Fibroblast of the aortic adventitia (primary cell): ENCODE data around the gene ADM2. TPM values are rescaled to one million over a fixed set of nuclear protein-coding genes. Genes with fewer than 3 reads are reported as not detected.

Experiments used
- DNase-seq: peaks from one replicate; pipeline ENCODE4 v3.0.0-alpha.2; 2010; ENCODE audit warnings: low read depth
- H3K4me3 ChIP-seq: 2 replicates; pipeline ENCODE4 v1.5.1; 2011; ENCODE audit warnings: low read depth, mild to moderate bottlenecking, control low read depth, low read length, moderate library complexity
- total RNA-seq: library from RNA; depleted of rRNA; stranded (reverse); fragments of >200 nt; gene quantifications from 2 replicates; pipeline ENCODE4 v1.2.3, GENCODE V29; 2012; ENCODE audit warnings: low replicate concordance
- TF ChIP-seq, protein P1 (sequence below): IDR thresholded peaks from 2 replicates; pipeline ENCODE4 v1.5.1; 2011; ENCODE audit warnings: mild to moderate bottlenecking, low read length, control low read depth, inconsistent platforms; ENCODE audit not compliant: insufficient read depth

ADM2 gene
- total RNA-seq, 1 donor: 8.0 TPM

DNA sequence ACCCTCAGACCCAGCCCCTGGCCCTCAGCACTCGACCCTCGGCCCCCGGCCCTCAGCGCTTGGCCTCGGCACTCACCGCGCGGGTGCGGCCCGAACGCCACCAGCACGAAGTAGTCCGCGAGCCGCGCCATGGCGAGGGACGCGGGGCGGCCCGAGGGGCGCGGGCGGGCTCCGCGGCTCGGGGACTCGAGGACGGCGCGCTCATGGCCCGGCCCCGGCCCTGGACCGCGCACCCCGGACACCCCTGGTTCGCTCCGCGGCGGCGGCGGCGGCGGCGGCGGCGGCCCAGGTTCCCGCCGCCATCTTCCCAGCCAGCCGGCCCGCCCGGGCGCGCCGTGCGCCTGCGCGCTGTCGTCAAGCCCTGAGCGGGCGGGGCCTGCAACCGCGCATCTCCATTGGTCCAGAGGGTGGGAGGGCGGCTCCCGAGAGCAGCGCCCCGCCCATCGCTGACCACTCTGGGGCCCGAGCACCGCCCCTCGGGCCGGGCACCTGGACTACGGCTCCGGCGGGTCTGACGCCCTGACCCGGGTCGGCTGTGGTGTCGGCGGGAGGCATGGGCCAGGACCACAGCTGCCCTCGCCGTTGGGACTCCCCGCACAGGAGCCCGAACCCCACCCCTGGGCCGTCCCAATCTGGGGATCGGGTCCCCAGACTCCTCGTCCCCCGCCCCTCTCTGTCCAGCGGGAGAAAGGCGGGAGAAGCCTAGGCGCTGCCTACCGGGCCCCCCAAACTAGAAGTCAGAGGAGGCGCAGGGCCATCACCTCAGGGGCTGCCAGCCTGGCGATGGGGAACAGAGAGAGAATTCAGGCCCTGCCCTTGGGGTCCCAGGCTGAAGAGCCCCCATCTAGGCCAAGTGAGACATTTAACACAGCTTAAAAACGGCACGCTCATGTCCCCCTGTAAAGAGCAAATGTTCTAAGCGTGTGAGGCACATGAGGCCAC is 6.4 kb upstream of the ADM2 start, which contains the start of gene SBF1:
SBF1 (minus strand) TSS at position 326 of the 942 bp plus-strand sequence; CDS start at position 131, 195 bp downstream.
- peak within 1 kb of the TSS; percentile 74 for H3K4me3 ChIP-seq
- TF ChIP-seq, protein P1, sequence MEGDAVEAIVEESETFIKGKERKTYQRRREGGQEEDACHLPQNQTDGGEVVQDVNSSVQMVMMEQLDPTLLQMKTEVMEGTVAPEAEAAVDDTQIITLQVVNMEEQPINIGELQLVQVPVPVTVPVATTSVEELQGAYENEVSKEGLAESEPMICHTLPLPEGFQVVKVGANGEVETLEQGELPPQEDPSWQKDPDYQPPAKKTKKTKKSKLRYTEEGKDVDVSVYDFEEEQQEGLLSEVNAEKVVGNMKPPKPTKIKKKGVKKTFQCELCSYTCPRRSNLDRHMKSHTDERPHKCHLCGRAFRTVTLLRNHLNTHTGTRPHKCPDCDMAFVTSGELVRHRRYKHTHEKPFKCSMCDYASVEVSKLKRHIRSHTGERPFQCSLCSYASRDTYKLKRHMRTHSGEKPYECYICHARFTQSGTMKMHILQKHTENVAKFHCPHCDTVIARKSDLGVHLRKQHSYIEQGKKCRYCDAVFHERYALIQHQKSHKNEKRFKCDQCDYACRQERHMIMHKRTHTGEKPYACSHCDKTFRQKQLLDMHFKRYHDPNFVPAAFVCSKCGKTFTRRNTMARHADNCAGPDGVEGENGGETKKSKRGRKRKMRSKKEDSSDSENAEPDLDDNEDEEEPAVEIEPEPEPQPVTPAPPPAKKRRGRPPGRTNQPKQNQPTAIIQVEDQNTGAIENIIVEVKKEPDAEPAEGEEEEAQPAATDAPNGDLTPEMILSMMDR: no peak
- peak; percentile 82 for DNase-seq

DNA sequence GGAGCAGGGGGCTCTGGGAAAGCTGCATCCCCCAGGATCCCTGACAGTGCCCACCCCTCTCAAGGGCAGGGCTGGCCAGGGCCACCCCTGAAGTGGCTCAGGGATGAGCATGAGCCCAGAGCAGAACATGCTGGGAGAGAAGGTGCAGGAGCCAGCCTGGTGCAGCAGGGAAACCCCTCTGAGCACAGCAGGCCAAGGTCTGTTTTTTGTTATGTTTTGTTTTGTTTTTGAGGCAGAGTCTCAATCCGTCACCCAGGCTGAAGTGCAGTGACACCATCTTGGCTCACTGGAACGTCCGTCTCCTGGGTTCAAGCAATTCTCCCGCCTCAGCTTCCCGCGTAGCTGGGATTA is 5.7 kb upstream of the ADM2 start:
- TF ChIP-seq, protein P1: no peak
- no peak overlapping the region for H3K4me3 ChIP-seq
- no peak for DNase-seq

- no peak for DNase-seq
- TF ChIP-seq, protein P1: no peak
- no peak overlapping the region for H3K4me3 ChIP-seq
Measured at GRCh38 chr22:50476868-50477267, 4.5 kb upstream of the ADM2 start.

- no peak for DNase-seq
- TF ChIP-seq, protein P1: no peak
- no peak overlapping the region for H3K4me3 ChIP-seq
Measured at GRCh38 chr22:50477923-50478322, 3.4 kb upstream of the ADM2 start.

DNA sequence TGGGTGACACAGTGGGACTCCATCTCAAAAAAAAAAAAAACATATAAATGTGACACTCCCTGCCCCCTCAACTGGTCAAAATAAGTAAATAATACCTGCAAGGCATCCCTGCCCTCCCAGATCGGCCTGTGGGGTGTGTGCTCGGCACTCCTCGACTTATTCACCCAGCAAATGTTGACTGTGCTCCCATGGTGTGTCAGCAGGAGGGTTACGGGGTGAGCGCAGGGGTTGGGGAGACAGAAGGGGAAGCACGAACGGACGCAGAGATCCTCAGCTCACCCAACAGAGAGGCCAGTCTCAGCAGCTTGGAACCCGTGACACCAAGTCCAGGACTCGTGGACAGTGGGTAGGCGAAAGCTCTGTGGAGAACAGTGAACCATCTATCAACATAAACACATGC is 1.6 kb upstream of the ADM2 start:
- TF ChIP-seq, protein P1: no peak
- no peak for DNase-seq
- H3K4me3 ChIP-seq: no peak overlapping the region

DNA sequence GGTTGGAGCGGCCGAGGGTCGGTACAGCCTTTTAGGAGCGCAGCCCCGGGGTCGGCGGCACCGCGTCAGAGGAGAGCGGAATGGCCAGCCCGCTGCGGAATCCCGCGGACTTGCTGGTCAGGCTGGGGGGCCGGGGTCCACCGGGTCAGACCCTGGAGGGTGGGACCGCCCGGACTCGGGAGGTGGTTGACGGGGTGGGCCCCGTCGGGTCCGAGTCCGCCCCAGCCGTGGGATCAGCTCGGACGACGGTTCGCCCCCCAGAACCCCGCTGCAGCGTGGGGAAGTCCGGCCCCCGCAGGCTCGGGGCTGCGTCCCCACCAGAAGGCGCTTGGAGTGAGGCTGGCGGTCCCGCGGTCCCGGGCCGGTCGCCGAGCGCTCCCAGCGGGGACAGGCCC is 301 bp upstream of the ADM2 start:
- DNase-seq: no peak
- TF ChIP-seq, protein P1: no peak
- peak overlapping the region; percentile 83 for H3K4me3 ChIP-seq
